SK-N-SH treated with all-trans-retinoic acid at 6 μM for 48 hours (cell line): Measurements from ENCODE around the gene FILIP1.

Experiments
- CSDC2 ChIP-seq: fragments of 250-450 bp; sonication (Bioruptor Pico); IDR thresholded peaks from 2 replicates; pipeline ENCODE4 v1.5.0; 2020; ENCODE audit warnings: mild to moderate bottlenecking, moderate library complexity
- GLIS3 ChIP-seq: fragments of 250-450 bp; sonication (Bioruptor Pico); IDR thresholded peaks from 2 replicates; pipeline ENCODE4 v1.5.0; 2020; ENCODE audit warnings: mild to moderate bottlenecking, moderate library complexity
- PPARA ChIP-seq: fragments of 250-450 bp; sonication (Bioruptor Pico); IDR thresholded peaks from 2 replicates; pipeline ENCODE4 v1.5.0; 2020; ENCODE audit warnings: mild to moderate bottlenecking, borderline replicate concordance
- TCF4 ChIP-seq: fragments of 250-450 bp; sonication (Bioruptor Pico); IDR thresholded peaks from 2 replicates; pipeline ENCODE4 v1.8.0; 2021; ENCODE audit warnings: mild to moderate bottlenecking, moderate library complexity, borderline replicate concordance
- ZFP30 ChIP-seq: fragments of 450-650 bp; formaldehyde crosslinking; IDR thresholded peaks from 2 replicates; pipeline ENCODE4 v1.5.0; 2022; ENCODE audit warnings: mild to moderate bottlenecking, moderate library complexity
- ZNF70 ChIP-seq: fragments of 450-650 bp; formaldehyde crosslinking; IDR thresholded peaks from 2 replicates; pipeline ENCODE4 v1.5.0; 2020; ENCODE audit warnings: mild to moderate bottlenecking, moderate library complexity
- TF ChIP-seq, protein P1 (sequence below): fragments of 250-450 bp; sonication (Bioruptor Pico); IDR thresholded peaks from 2 replicates; pipeline ENCODE4 v1.8.0; 2020; ENCODE audit warnings: mild to moderate bottlenecking, moderate library complexity, borderline replicate concordance
- TF ChIP-seq, protein P2 (sequence below): fragments of 250-450 bp; sonication (Bioruptor Pico); IDR thresholded peaks from 2 replicates; pipeline ENCODE4 v1.8.0; 2021; ENCODE audit warnings: low read depth, mild to moderate bottlenecking, moderate library complexity, borderline replicate concordance
- TF ChIP-seq, protein P3 (sequence below): fragments of 250-450 bp; sonication (Bioruptor Pico); IDR thresholded peaks from 2 replicates; pipeline ENCODE4 v1.5.1; 2020; ENCODE audit warnings: low read depth, mild to moderate bottlenecking, moderate library complexity

DNA sequence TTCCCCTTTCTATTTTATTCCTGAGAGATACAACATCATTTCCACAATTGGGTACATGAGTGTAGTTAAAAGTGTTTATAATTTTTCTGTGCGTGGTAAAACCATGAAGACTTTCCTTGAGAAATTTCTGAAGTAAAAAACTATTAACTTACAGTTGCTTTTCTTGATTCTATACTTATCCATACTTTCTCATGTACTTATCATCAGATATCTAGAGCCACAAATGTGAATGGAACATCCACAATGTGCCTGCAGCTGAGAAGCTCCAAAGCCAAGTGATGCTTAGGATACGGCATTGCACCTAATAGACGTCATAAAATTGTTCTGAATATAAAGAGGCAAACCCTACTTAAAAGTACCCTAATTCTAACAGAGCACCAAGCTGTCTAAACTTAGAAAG is 2.9 kb downstream of the FILIP1 start:
- TF ChIP-seq, protein P1, sequence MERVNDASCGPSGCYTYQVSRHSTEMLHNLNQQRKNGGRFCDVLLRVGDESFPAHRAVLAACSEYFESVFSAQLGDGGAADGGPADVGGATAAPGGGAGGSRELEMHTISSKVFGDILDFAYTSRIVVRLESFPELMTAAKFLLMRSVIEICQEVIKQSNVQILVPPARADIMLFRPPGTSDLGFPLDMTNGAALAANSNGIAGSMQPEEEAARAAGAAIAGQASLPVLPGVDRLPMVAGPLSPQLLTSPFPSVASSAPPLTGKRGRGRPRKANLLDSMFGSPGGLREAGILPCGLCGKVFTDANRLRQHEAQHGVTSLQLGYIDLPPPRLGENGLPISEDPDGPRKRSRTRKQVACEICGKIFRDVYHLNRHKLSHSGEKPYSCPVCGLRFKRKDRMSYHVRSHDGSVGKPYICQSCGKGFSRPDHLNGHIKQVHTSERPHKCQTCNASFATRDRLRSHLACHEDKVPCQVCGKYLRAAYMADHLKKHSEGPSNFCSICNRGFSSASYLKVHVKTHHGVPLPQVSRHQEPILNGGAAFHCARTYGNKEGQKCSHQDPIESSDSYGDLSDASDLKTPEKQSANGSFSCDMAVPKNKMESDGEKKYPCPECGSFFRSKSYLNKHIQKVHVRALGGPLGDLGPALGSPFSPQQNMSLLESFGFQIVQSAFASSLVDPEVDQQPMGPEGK (CRISPR knock-in tag): no peak
- TF ChIP-seq, protein P2, sequence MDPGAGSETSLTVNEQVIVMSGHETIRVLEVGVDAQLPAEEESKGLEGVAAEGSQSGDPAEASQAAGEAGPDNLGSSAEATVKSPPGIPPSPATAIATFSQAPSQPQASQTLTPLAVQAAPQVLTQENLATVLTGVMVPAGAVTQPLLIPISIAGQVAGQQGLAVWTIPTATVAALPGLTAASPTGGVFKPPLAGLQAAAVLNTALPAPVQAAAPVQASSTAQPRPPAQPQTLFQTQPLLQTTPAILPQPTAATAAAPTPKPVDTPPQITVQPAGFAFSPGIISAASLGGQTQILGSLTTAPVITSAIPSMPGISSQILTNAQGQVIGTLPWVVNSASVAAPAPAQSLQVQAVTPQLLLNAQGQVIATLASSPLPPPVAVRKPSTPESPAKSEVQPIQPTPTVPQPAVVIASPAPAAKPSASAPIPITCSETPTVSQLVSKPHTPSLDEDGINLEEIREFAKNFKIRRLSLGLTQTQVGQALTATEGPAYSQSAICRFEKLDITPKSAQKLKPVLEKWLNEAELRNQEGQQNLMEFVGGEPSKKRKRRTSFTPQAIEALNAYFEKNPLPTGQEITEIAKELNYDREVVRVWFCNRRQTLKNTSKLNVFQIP (CRISPR knock-in tag): no peak
- TF ChIP-seq ZFP30 (CRISPR knock-in tag): no peak
- no peak for TF ChIP-seq CSDC2 (CRISPR knock-in tag)
- TF ChIP-seq ZNF70: no peak
- no peak for TF ChIP-seq GLIS3 (CRISPR knock-in tag)
- TF ChIP-seq, protein P3, sequence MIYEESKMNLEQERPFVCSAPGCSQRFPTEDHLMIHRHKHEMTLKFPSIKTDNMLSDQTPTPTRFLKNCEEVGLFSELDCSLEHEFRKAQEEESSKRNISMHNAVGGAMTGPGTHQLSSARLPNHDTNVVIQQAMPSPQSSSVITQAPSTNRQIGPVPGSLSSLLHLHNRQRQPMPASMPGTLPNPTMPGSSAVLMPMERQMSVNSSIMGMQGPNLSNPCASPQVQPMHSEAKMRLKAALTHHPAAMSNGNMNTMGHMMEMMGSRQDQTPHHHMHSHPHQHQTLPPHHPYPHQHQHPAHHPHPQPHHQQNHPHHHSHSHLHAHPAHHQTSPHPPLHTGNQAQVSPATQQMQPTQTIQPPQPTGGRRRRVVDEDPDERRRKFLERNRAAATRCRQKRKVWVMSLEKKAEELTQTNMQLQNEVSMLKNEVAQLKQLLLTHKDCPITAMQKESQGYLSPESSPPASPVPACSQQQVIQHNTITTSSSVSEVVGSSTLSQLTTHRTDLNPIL (CRISPR knock-in tag): no peak
- TF ChIP-seq TCF4 (CRISPR knock-in tag): no peak
- no peak for TF ChIP-seq PPARA (CRISPR knock-in tag)
